HFFc6 (cell line): Measurements from ENCODE around the gene HOXA3. TPM values are rescaled to one million over a fixed set of nuclear protein-coding genes. Genes with fewer than 3 reads are reported as not detected.

Experiments used
- DNase-seq: peaks from one replicate; pipeline ENCODE4 v3.0.0-alpha.2; 2018
- H3K27ac Mint-ChIP-seq: 2 replicates; pipeline ENCODE4 v1.8.0; 2020; ENCODE audit warnings: mild to moderate bottlenecking, mixed read lengths
- H3K27me3 Mint-ChIP-seq: 2 replicates; pipeline ENCODE4 v1.8.0; 2021; ENCODE audit warnings: mild to moderate bottlenecking, moderate library complexity, mixed read lengths; ENCODE audit not compliant: insufficient read depth
- H3K36me3 Mint-ChIP-seq: 2 replicates; pipeline ENCODE4 v1.8.0; 2021; ENCODE audit warnings: low read depth, mixed read lengths
- H3K4me1 Mint-ChIP-seq: 2 replicates; pipeline ENCODE4 v1.8.0; 2020; ENCODE audit warnings: low read depth, mixed read lengths
- H3K4me3 Mint-ChIP-seq: 2 replicates; pipeline ENCODE4 v1.8.0; 2020; ENCODE audit warnings: mild to moderate bottlenecking, moderate library complexity, mixed read lengths
- H3K9me3 Mint-ChIP-seq: 2 replicates; pipeline ENCODE4 v1.8.0; 2020; ENCODE audit warnings: mild to moderate bottlenecking, mixed read lengths
- total RNA-seq, 6 experiments: library from RNA; stranded (reverse); fragmentation: NEBNext Ultra II Directional; extraction: Animal tissue kit (Norgen Biotek cat#: 25700); gene quantifications; 2 replicates in 1 of 6; 3 replicates in 5 of 6; pipeline ENCODE4 v1.2.3, GENCODE V29; 2021
- TF ChIP-seq, protein P1 (sequence below): fragments of 200-600 bp; sonication (generic); IDR thresholded peaks from 2 replicates; pipeline ENCODE4 v1.5.0; 2021; ENCODE audit warnings: antibody characterized with exemption, mild to moderate bottlenecking

The HOXA3 gene
- total RNA-seq, 6 experiments from 2014 or later: 0.33 to 1.9 (median 1.1) TPM

GRCh38 chr7:27187475-27188385 lies 35.3 kb upstream of the HOXA3 start:
- peaks cover 25% of the 10 kb centered on the region for H3K27me3 Mint-ChIP-seq
- H3K9me3 Mint-ChIP-seq: no peaks in the 10 kb centered on the region
- H3K4me3 Mint-ChIP-seq: peak overlapping the region; percentile 93
- no peak for DNase-seq
- TF ChIP-seq, protein P1, sequence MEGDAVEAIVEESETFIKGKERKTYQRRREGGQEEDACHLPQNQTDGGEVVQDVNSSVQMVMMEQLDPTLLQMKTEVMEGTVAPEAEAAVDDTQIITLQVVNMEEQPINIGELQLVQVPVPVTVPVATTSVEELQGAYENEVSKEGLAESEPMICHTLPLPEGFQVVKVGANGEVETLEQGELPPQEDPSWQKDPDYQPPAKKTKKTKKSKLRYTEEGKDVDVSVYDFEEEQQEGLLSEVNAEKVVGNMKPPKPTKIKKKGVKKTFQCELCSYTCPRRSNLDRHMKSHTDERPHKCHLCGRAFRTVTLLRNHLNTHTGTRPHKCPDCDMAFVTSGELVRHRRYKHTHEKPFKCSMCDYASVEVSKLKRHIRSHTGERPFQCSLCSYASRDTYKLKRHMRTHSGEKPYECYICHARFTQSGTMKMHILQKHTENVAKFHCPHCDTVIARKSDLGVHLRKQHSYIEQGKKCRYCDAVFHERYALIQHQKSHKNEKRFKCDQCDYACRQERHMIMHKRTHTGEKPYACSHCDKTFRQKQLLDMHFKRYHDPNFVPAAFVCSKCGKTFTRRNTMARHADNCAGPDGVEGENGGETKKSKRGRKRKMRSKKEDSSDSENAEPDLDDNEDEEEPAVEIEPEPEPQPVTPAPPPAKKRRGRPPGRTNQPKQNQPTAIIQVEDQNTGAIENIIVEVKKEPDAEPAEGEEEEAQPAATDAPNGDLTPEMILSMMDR: no peak; the same call in 1 of the 2 replicates
- peaks cover 63% of the 10 kb centered on the region for H3K4me1 Mint-ChIP-seq
- peak overlapping the region; percentile 97 for H3K27ac Mint-ChIP-seq
- H3K36me3 Mint-ChIP-seq: peaks cover 39% of the 10 kb centered on the region

- TF ChIP-seq, protein P1: no peak
- no peak for DNase-seq
- Mint-ChIP-seq H3K27ac (peak overlapping the region; percentile 97), H3K27me3 (peaks cover 23% of the 10 kb centered on the region), H3K9me3 (no peaks in the 10 kb centered on the region), H3K4me1 (peaks cover 69% of the 10 kb centered on the region), H3K36me3 (peaks cover 39% of the 10 kb centered on the region), H3K4me3 (peak overlapping the region; percentile 93)
These were observed 34.5 kb upstream of the HOXA3 start for GRCh38 chr7:27186668-27187474.

- H3K27me3 Mint-ChIP-seq: peaks cover 23% of the 10 kb centered on the region
- TF ChIP-seq, protein P1: no peak
- H3K27ac Mint-ChIP-seq: peak overlapping the region; percentile 97
- H3K36me3 Mint-ChIP-seq: peaks cover 31% of the 10 kb centered on the region
- H3K4me1 Mint-ChIP-seq: peaks cover 71% of the 10 kb centered on the region
- peak overlapping the region; percentile 93 for H3K4me3 Mint-ChIP-seq
- no peaks in the 10 kb centered on the region for H3K9me3 Mint-ChIP-seq
- DNase-seq: no peak
These were observed 33.7 kb upstream of the HOXA3 start for GRCh38 chr7:27185854-27186667.

GRCh38 chr7:27185013-27185853 lies 32.9 kb upstream of the HOXA3 start, which contains the start of gene HOXA11:
Gene HOXA11 (minus strand): TSS chr7:27185232. CDS start chr7:27185144, 88 bp downstream.
- DNase-seq: peak; percentile 97
- no peaks in the 10 kb centered on the region for H3K9me3 Mint-ChIP-seq
- peaks cover 71% of the 10 kb centered on the region for H3K4me1 Mint-ChIP-seq
- H3K4me3 Mint-ChIP-seq: peak within 1 kb of the TSS; percentile 93
- H3K36me3 Mint-ChIP-seq: peaks cover 29% of the 10 kb centered on the region
- peak within 1 kb of the TSS; percentile 97 for H3K27ac Mint-ChIP-seq
- H3K27me3 Mint-ChIP-seq: peaks cover 23% of the 10 kb centered on the region
- TF ChIP-seq, protein P1: no peak
